ENCODE measurements around the gene NCR3LG1. TPM values are rescaled to one million over a fixed set of nuclear protein-coding genes. Genes with fewer than 3 reads are reported as not detected.

The NCR3LG1 gene
- polyA plus RNA-seq, 1 of the 3 experiments (the other 2 are of a cell fraction): 0.67 TPM

DNA sequence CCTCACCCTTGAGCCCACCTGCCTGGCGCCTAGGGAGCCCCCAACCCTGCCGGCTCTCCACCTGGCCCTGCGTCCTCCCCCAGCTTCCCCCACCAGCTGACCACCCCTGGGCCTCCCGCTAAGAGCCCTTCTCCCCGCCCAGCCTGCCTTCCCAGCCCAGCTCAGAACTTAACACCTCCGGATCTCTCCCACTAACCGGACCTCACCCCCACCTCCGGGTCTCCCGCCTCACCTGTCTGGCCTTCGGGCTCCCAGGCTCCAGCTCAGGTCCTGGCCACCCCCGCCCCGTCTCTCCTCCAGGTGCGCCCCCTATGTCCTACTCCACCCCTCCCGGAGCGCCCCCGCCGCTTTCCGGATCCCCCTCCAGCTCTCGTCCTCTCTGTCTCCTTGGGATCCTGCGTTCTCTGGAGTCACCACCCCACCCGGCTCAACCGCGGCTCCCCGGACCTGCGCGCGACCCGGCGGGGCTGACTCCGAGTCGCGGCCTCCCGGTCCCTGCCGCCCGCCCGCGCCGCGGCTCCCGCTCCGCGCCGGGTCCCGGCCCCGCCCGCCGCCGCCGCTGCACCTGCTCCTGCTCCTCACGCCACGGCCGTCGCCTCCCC lies 37.1 kb downstream of the NCR3LG1 start, which contains the start of gene KCNJ11:
Gene KCNJ11 (minus strand): TSS at position 51 of the 602 bp plus-strand sequence. CDS start 568 bp downstream, outside the sequence.
- Histone ChIP-seq H3K4me2 (peak within 1 kb of the TSS; percentile 82), H3K27ac (ENCODE audit: low read depth in 2 of 2, low read length in 1 of 2) (no peak within 1 kb of the TSS; a peak in 1 of 4 replicates), H3K9me2 (no peaks in the 10 kb centered on the region), H3K9ac (no peak within 1 kb of the TSS), H3K27me3 (ENCODE audit: insufficient read depth) (peaks cover 8% of the 10 kb centered on the region), H3K4me1 (ENCODE audit: control insufficient read depth in 1 of 2, insufficient read depth in 2 of 2, low read depth in 1 of 2, low read length in 1 of 2) (peaks cover 0 to 4% of the 10 kb centered on the region in 2 experiments; a peak in 1 of 4 replicates), H4K20me1 (ENCODE audit: insufficient read depth) (no peaks in the 10 kb centered on the region), H3K4me3 (ENCODE audit: low read depth in 2 of 2, low read length in 1 of 2) (peak within 1 kb of the TSS; percentile 48 to 57; a peak in 3 of 4 replicates), H2AFZ (ENCODE audit: low read depth) (peak within 1 kb of the TSS; percentile 59; the same call in 1 of the 2 replicates), H3K79me2 (ENCODE audit: insufficient read depth) (no peaks in the 10 kb centered on the region), H3K36me3 (replicated peaks in 1 of 2; ENCODE audit: control insufficient read depth in 1 of 2, insufficient read depth in 2 of 2, low read length in 1 of 2) (no peaks in the 10 kb centered on the region), H3F3A (replicated peaks; ENCODE audit: insufficient read depth) (no peaks in the 10 kb centered on the region), H3K9me3 (no peaks in the 10 kb centered on the region)
- TF ChIP-seq, protein P1, sequence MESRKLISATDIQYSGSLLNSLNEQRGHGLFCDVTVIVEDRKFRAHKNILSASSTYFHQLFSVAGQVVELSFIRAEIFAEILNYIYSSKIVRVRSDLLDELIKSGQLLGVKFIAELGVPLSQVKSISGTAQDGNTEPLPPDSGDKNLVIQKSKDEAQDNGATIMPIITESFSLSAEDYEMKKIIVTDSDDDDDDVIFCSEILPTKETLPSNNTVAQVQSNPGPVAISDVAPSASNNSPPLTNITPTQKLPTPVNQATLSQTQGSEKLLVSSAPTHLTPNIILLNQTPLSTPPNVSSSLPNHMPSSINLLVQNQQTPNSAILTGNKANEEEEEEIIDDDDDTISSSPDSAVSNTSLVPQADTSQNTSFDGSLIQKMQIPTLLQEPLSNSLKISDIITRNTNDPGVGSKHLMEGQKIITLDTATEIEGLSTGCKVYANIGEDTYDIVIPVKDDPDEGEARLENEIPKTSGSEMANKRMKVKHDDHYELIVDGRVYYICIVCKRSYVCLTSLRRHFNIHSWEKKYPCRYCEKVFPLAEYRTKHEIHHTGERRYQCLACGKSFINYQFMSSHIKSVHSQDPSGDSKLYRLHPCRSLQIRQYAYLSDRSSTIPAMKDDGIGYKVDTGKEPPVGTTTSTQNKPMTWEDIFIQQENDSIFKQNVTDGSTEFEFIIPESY (IDR thresholded peaks at IDR 0.05; ENCODE audit: borderline replicate concordance, low read depth): no peak
- TF ChIP-seq TAF1 (IDR thresholded peaks at IDR 0.05; ENCODE audit: borderline replicate concordance, low read depth, low read length) (no peak), TCF12 (IDR thresholded peaks at IDR 0.05) (no peak), GATA2 (CRISPR knock-in tag; IDR thresholded peaks at IDR 0.05) (no peak), RAD21 (IDR thresholded peaks at IDR 0.05; ENCODE audit: low read length) (no peak), EP300 (IDR thresholded peaks at IDR 0.05; ENCODE audit: borderline replicate concordance in 1 of 2, low read depth in 1 of 2, low read length in 1 of 2) (no peak), TEAD4 (IDR thresholded peaks at IDR 0.05; ENCODE audit: borderline replicate concordance, insufficient read depth) (no peak), FOSL2 (IDR thresholded peaks at IDR 0.05; ENCODE audit: borderline replicate concordance, low read depth) (no peak), MEF2A (IDR thresholded peaks at IDR 0.05; ENCODE audit: borderline replicate concordance, low read depth) (no peak), POLR2AphosphoS5 (IDR thresholded peaks at IDR 0.05; ENCODE audit: low read depth, low read length) (no peak), SIN3A (IDR thresholded peaks at IDR 0.05; ENCODE audit: borderline replicate concordance, low read depth, low read length) (no peak), RFX5 (IDR thresholded peaks at IDR 0.05; ENCODE audit: low read length) (no peak), EZH2phosphoT487 (IDR thresholded peaks at IDR 0.05; ENCODE audit: borderline replicate concordance, low read depth) (no peak)
- TF ChIP-seq, protein P2, sequence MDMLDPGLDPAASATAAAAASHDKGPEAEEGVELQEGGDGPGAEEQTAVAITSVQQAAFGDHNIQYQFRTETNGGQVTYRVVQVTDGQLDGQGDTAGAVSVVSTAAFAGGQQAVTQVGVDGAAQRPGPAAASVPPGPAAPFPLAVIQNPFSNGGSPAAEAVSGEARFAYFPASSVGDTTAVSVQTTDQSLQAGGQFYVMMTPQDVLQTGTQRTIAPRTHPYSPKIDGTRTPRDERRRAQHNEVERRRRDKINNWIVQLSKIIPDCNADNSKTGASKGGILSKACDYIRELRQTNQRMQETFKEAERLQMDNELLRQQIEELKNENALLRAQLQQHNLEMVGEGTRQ (IDR thresholded peaks at IDR 0.05; ENCODE audit: borderline replicate concordance, low read depth, low read length): no peak
- TF ChIP-seq, protein P3, sequence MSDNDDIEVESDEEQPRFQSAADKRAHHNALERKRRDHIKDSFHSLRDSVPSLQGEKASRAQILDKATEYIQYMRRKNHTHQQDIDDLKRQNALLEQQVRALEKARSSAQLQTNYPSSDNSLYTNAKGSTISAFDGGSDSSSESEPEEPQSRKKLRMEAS (IDR thresholded peaks at IDR 0.05; ENCODE audit: low read depth): no peak
- no peak for DNase-seq
- ChIA-PET CTCF (interaction anchor here (0.7 to 18.5 kb wide), 22 partner anchors 10 to 796 kb away, joined by 3 to 1101 read pairs (median 5); partner anchors contain the start of gene ABCC8), POLR2A (no interaction called here)
- WGBS (ENCODE audit: low lambda C conversion rate): 12% methylated on average over 21 of the region's 53 CpGs
